ENCODE results near the gene GBX1. TPM values are rescaled to one million over a fixed set of nuclear protein-coding genes. Genes with fewer than 3 reads are reported as not detected.

Gene GBX1
- total and polyA plus RNA-seq, 2 of the 4 experiments (the other 2 are of a cell fraction): not detected

DNA sequence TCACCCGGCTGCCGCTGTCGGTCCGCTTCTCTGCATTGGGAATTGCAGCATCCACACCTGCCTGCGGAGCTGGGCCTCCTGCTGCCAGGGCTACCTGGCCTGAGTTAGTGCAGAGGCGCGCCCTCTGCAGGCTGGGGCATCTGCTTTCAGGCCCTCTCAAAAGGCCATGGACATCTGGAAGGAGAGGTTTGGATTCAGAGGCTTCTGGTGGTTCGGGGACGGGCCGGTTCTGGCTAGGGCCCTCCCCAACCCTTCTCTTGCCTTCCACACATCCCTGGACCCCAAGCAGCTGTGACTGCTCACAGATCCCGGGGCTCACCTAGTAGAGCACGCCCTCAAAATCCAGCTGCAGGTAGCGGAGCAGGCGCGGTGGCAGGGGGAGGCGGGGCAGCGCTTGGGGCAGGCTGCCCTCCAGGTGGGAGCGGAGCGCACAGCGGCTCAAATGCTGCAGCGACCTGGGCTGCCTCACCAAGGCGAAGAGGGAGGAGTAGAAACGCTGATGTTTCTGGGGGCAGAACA is 8.4 kb upstream of the GBX1 start:
- Histone ChIP-seq H3K4ac (ENCODE audit: low read depth, low read length) (no peak overlapping the region), H4K91ac (ENCODE audit: insufficient read depth, low read depth, low read length) (no peak overlapping the region), H2BK20ac (ENCODE audit: low read depth, low read length) (no peak overlapping the region), H3K27ac (ENCODE audit: insufficient read depth, low read length) (no peak overlapping the region), H3K9me3 (ENCODE audit: control insufficient read depth, insufficient read depth, low read length) (no peaks in the 10 kb centered on the region; the same call in 1 of the 2 replicates), H3K4me2 (ENCODE audit: low read depth, low read length) (no peak overlapping the region), H3K27me3 (ENCODE audit: control insufficient read depth, insufficient read depth, low read length) (peaks cover 61% of the 10 kb centered on the region), H2BK5ac (ENCODE audit: low read depth, low read length, poor library complexity, severe bottlenecking) (no peak overlapping the region), H2AK9ac (replicated peaks; ENCODE audit: low read depth, low read length, poor library complexity) (no peak overlapping the region), H4K8ac (ENCODE audit: low read depth in 2 of 2, low read length in 2 of 2) (no peak overlapping the region), H4K5ac (ENCODE audit: low read depth, low read length) (no peak overlapping the region), H3K79me1 (ENCODE audit: low read depth in 1 of 2, low read length in 2 of 2) (no peaks in the 10 kb centered on the region), H2BK120ac (ENCODE audit: low read depth, low read length) (no peak overlapping the region), H2AK5ac (ENCODE audit: low read depth, low read length) (no peak overlapping the region), H3K14ac (replicated peaks; ENCODE audit: low read depth, low read length) (no peak overlapping the region), H2AFZ (replicated peaks; ENCODE audit: low read length, poor library complexity) (no peak overlapping the region), H3K9ac (ENCODE audit: low read depth, low read length) (no peak overlapping the region), H3K56ac (ENCODE audit: extremely low read depth, insufficient read depth, low read length) (no peak overlapping the region), H3K18ac (ENCODE audit: low read depth, low read length) (no peak overlapping the region), H3K36me3 (ENCODE audit: control insufficient read depth, insufficient read depth, low read length) (no peaks in the 10 kb centered on the region), H3K4me1 (ENCODE audit: control insufficient read depth, insufficient read depth, low read length) (no peaks in the 10 kb centered on the region), H3K9me1 (ENCODE audit: insufficient read depth, low read length) (no peaks in the 10 kb centered on the region), H2BK15ac (ENCODE audit: low read depth, low read length) (no peak overlapping the region), H3K23ac (ENCODE audit: low read depth, low read length) (no peak overlapping the region), H3K4me3 (ENCODE audit: insufficient read depth, low read depth, low read length) (no peak overlapping the region), H4K20me1 (ENCODE audit: insufficient read depth, low read length) (no peaks in the 10 kb centered on the region)
- WGBS, 2 experiments (ENCODE audit: extremely low coverage in 2 of 2, insufficient read length in 1 of 2): 67% methylated on average over 5 of the region's 23 CpGs; no CpG with 5 or more reads in 1 of the 2 experiments
- ATAC-seq (ENCODE audit: low read depth): no peak
- CTCF ChIA-PET: no interaction called here
- intact Hi-C loops (cut with micrococcal nuclease): no loop called here
- POLR2A ChIA-PET (ENCODE audit: unreplicated experiment): no interaction called here
- TF ChIP-seq NFE2L2 (IDR thresholded peaks at IDR 0.05; ENCODE audit: low read depth, low read length) (no peak), RFX5 (IDR thresholded peaks at IDR 0.05; ENCODE audit: low read depth, low read length) (no peak), BHLHE40 (IDR thresholded peaks at IDR 0.05; ENCODE audit: low read depth, low read length) (no peak), FOS (IDR thresholded peaks at IDR 0.05; ENCODE audit: low read depth, low read length) (no peak), MAFK (IDR thresholded peaks at IDR 0.05; ENCODE audit: low read depth, low read length) (no peak)
- TF ChIP-seq, protein P1, sequence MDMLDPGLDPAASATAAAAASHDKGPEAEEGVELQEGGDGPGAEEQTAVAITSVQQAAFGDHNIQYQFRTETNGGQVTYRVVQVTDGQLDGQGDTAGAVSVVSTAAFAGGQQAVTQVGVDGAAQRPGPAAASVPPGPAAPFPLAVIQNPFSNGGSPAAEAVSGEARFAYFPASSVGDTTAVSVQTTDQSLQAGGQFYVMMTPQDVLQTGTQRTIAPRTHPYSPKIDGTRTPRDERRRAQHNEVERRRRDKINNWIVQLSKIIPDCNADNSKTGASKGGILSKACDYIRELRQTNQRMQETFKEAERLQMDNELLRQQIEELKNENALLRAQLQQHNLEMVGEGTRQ (IDR thresholded peaks at IDR 0.05; ENCODE audit: low read depth, low read length): no peak
- in situ Hi-C loops (cut with MboI; ENCODE audit: low sequenced_read_pairs): no loop called here
- no peak for DNase-seq
- no TSS peak for BruUV-seq (replicated peaks)
- dilution Hi-C loops (cut with HindIII; ENCODE audit: low sequenced_read_pairs, unreplicated experiment): no loop called here
